NT2/D1 (cell line): ENCODE measurements around the gene ZFHX3.

Experiments used
- SUZ12 ChIP-seq: IDR thresholded peaks from 2 replicates; pipeline ENCODE4 v1.6.1; 2011; ENCODE audit not compliant: insufficient read length, insufficient read depth; ENCODE audit errors: extremely low read depth
- YY1 ChIP-seq: IDR thresholded peaks from 2 replicates; pipeline ENCODE4 v1.6.1; 2011; ENCODE audit not compliant: insufficient read length, insufficient read depth
- ZNF274 ChIP-seq: IDR thresholded peaks from 2 replicates; pipeline ENCODE4 v1.6.1; 2011; ENCODE audit warnings: mild to moderate bottlenecking, low read depth, low read length

GRCh38 chr16:72911971-72912370, 136.0 kb downstream of the ZFHX3 start:
- TF ChIP-seq ZNF274 = no peak
- TF ChIP-seq SUZ12 = no peak
- no peak for TF ChIP-seq YY1
